WTC11 (cell line): ENCODE data around the gene FAM221B. TPM values are rescaled to one million over a fixed set of nuclear protein-coding genes. Genes with fewer than 3 reads are reported as not detected.

Experiments
- ATAC-seq: fragments of 200-7000 bp; cut with Tn5 transposase; 2 replicates; pipeline ENCODE4 v1.10.0; 2021; ENCODE audit warnings: mild to moderate bottlenecking, moderate library complexity
- CTCF ChIA-PET: fragments of 300-600 bp; sonication (Branson Sonifier 250); formaldehyde crosslinking; loops from one replicate; lab custom pipeline; 2021; ENCODE audit warnings: antibody characterized with exemption; lab: Charles Lee
- POLR2A ChIA-PET: fragments of 350-600 bp; sonication (Branson Sonifier 250); formaldehyde crosslinking; loops from one replicate; lab custom pipeline; 2021; ENCODE audit warnings: antibody characterized with exemption; lab: Charles Lee
- DNase-seq: peaks from one replicate; pipeline ENCODE4 v3.0.0; 2021; ENCODE audit warnings: low spot score
- H3K27ac Mint-ChIP-seq: 2 replicates; pipeline ENCODE4 v1.8.0; 2021; ENCODE audit warnings: mixed read lengths
- H3K27me3 Mint-ChIP-seq: 2 replicates; pipeline ENCODE4 v1.8.0; 2021; ENCODE audit warnings: low read depth, mild to moderate bottlenecking, moderate library complexity, mixed read lengths
- H3K36me3 Mint-ChIP-seq: 2 replicates; pipeline ENCODE4 v1.8.0; 2021; ENCODE audit warnings: mixed read lengths
- H3K4me1 Mint-ChIP-seq: 2 replicates; pipeline ENCODE4 v1.8.0; 2022; ENCODE audit warnings: mixed read lengths
- H3K4me3 Mint-ChIP-seq: 2 replicates; pipeline ENCODE4 v1.8.0; 2021; ENCODE audit warnings: mild to moderate bottlenecking, moderate library complexity, mixed read lengths
- H3K9me3 Mint-ChIP-seq: 2 replicates; pipeline ENCODE4 v1.8.0; 2021; ENCODE audit warnings: mixed read lengths
- ATF1 ChIP-seq: sonication (generic); formaldehyde crosslinking; IDR thresholded peaks from 2 replicates; pipeline ENCODE4 v1.8.1; 2023; ENCODE audit warnings: mild to moderate bottlenecking, moderate library complexity, missing genetic modification reagents
- ATF2 ChIP-seq: sonication (generic); formaldehyde crosslinking; IDR thresholded peaks from 2 replicates; pipeline ENCODE4 v1.8.1; 2022; ENCODE audit warnings: low read depth, missing genetic modification reagents, borderline replicate concordance
- ATF3 ChIP-seq: sonication (generic); formaldehyde crosslinking; conservative IDR thresholded peaks from 2 replicates; pipeline ENCODE4 v1.8.1; 2022; ENCODE audit warnings: mild to moderate bottlenecking, missing genetic modification reagents
- E2F5 ChIP-seq: sonication (generic); formaldehyde crosslinking; IDR thresholded peaks from 2 replicates; pipeline ENCODE4 v1.8.1; 2022; ENCODE audit warnings: mild to moderate bottlenecking, moderate library complexity, missing genetic modification reagents
- ELF4 ChIP-seq: sonication (generic); formaldehyde crosslinking; IDR thresholded peaks from 2 replicates; pipeline ENCODE4 v1.8.1; 2022; ENCODE audit warnings: low read depth, mild to moderate bottlenecking, moderate library complexity, missing genetic modification reagents
- ETV6 ChIP-seq: sonication (generic); formaldehyde crosslinking; IDR thresholded peaks from 2 replicates; pipeline ENCODE4 v1.8.1; 2022; ENCODE audit warnings: mild to moderate bottlenecking, missing genetic modification reagents
- FOXJ3 ChIP-seq: sonication (generic); formaldehyde crosslinking; IDR thresholded peaks from 2 replicates; pipeline ENCODE4 v1.9.0; 2021; ENCODE audit warnings: missing genetic modification reagents, mild to moderate bottlenecking, borderline replicate concordance
- FOXP4 ChIP-seq: sonication (generic); formaldehyde crosslinking; IDR thresholded peaks from 2 replicates; pipeline ENCODE4 v1.8.0; 2022; ENCODE audit warnings: mild to moderate bottlenecking, missing genetic modification reagents
- IRF2 ChIP-seq: sonication (generic); formaldehyde crosslinking; IDR thresholded peaks from 2 replicates; pipeline ENCODE4 v1.8.0; 2022; ENCODE audit warnings: low read depth, missing genetic modification reagents, borderline replicate concordance
- KAT7 ChIP-seq: sonication (generic); formaldehyde crosslinking; IDR thresholded peaks from 2 replicates; pipeline ENCODE4 v1.8.1; 2023; ENCODE audit warnings: missing genetic modification reagents, mild to moderate bottlenecking, borderline replicate concordance
- MAX ChIP-seq: sonication (generic); formaldehyde crosslinking; IDR thresholded peaks from 2 replicates; pipeline ENCODE4 v1.8.0; 2022; ENCODE audit warnings: mild to moderate bottlenecking, missing genetic modification reagents
- MLX ChIP-seq: sonication (generic); formaldehyde crosslinking; IDR thresholded peaks from 2 replicates; pipeline ENCODE4 v1.8.1; 2023; ENCODE audit warnings: mild to moderate bottlenecking, missing genetic modification reagents, moderate library complexity
- MXD4 ChIP-seq: fragments of 250-450 bp; sonication (Bioruptor Pico); IDR thresholded peaks from 2 replicates; pipeline ENCODE4 v1.8.0; 2021; ENCODE audit warnings: mild to moderate bottlenecking, moderate library complexity, borderline replicate concordance
- MYBL2 ChIP-seq: sonication (generic); formaldehyde crosslinking; IDR thresholded peaks from 2 replicates; pipeline ENCODE4 v1.8.1; 2023; ENCODE audit warnings: mild to moderate bottlenecking, moderate library complexity, missing genetic modification reagents
- NFATC4 ChIP-seq: fragments of 250-450 bp; sonication (Bioruptor Pico); IDR thresholded peaks from 2 replicates; pipeline ENCODE4 v1.9.0; 2021; ENCODE audit warnings: mild to moderate bottlenecking
- NR1H2 ChIP-seq: sonication (generic); formaldehyde crosslinking; IDR thresholded peaks from 2 replicates; pipeline ENCODE4 v1.9.0; 2021; ENCODE audit warnings: mild to moderate bottlenecking, moderate library complexity, missing genetic modification reagents
- PRDM15 ChIP-seq: sonication (generic); formaldehyde crosslinking; IDR thresholded peaks from 2 replicates; pipeline ENCODE4 v1.8.0; 2022; ENCODE audit warnings: missing genetic modification reagents
- PREB ChIP-seq: sonication (generic); formaldehyde crosslinking; IDR thresholded peaks from 2 replicates; pipeline ENCODE4 v1.8.1; 2022; ENCODE audit warnings: mild to moderate bottlenecking, missing genetic modification reagents, moderate library complexity, borderline replicate concordance
- RELA ChIP-seq: sonication (generic); formaldehyde crosslinking; IDR thresholded peaks from 2 replicates; pipeline ENCODE4 v1.8.1; 2022; ENCODE audit warnings: missing genetic modification reagents, mild to moderate bottlenecking, borderline replicate concordance
- SP1 ChIP-seq: sonication (generic); formaldehyde crosslinking; conservative IDR thresholded peaks from 2 replicates; pipeline ENCODE4 v1.8.1; 2022; ENCODE audit warnings: missing genetic modification reagents
- TP53 ChIP-seq: sonication (generic); formaldehyde crosslinking; IDR thresholded peaks from 2 replicates; pipeline ENCODE4 v1.8.1; 2023; ENCODE audit warnings: mild to moderate bottlenecking, missing genetic modification reagents
- ZNF138 ChIP-seq: sonication (generic); formaldehyde crosslinking; conservative IDR thresholded peaks from 2 replicates; pipeline ENCODE4 v1.8.1; 2022; ENCODE audit warnings: mild to moderate bottlenecking, moderate library complexity, missing genetic modification reagents
- total RNA-seq: library from RNA; stranded (reverse); gene quantifications from 3 replicates; pipeline ENCODE4 v1.2.3, GENCODE V29; 2021

The FAM221B gene
- total RNA-seq, 1 experiment from 2014 or later, result 0.11 TPM

GRCh38 chr9:35806101-35806500 lies 22.4 kb downstream of the FAM221B start:
- no peaks in the 10 kb centered on the region for H3K27me3 Mint-ChIP-seq
- H3K36me3 Mint-ChIP-seq, result peaks cover 3% of the 10 kb centered on the region
- TF ChIP-seq MYBL2 (no peak), FOXP4 (CRISPR knock-in tag) (no peak), SP1 (CRISPR knock-in tag) (no peak), ATF2 (no peak), ELF4 (no peak), NFATC4 (CRISPR knock-in tag) (no peak), MAX (CRISPR knock-in tag) (no peak), ETV6 (no peak), ZNF138 (no peak), ATF3 (CRISPR knock-in tag) (no peak), KAT7 (no peak), RELA (no peak)
- no peak overlapping the region for H3K27ac Mint-ChIP-seq
- no peak overlapping the region for H3K4me3 Mint-ChIP-seq
- CTCF ChIA-PET, result interaction anchor here (1.2 to 1.3 kb wide), 2 partner anchors 16 to 76 kb away, joined by 5 read pairs; no protein-coding TSS in a partner anchor
- DNase-seq (no peak), ATAC-seq (no peak)
- H3K4me1 Mint-ChIP-seq, result no peaks in the 10 kb centered on the region
- POLR2A ChIA-PET, result no interaction called here
- no peaks in the 10 kb centered on the region for H3K9me3 Mint-ChIP-seq

GRCh38 chr9:35801328-35802128 lies 27.0 kb downstream of the FAM221B start:
- Mint-ChIP-seq H3K27ac (no peak overlapping the region), H3K27me3 (no peaks in the 10 kb centered on the region), H3K9me3 (no peaks in the 10 kb centered on the region), H3K4me1 (peaks cover 1% of the 10 kb centered on the region), H3K36me3 (peaks cover 3% of the 10 kb centered on the region), H3K4me3 (no peak overlapping the region)
- ChIA-PET POLR2A (no interaction called here), CTCF (interaction anchor here (1.4 to 1.6 kb wide), 3 partner anchors 11 to 25 kb away, joined by 3 to 7 read pairs (median 4); no protein-coding TSS in a partner anchor)
- ATAC-seq, result no peak
- DNase-seq, result no peak
- TF ChIP-seq ZNF138 (no peak), NR1H2 (CRISPR knock-in tag) (no peak), ATF2 (no peak), ATF1 (no peak), IRF2 (no peak), MXD4 (CRISPR knock-in tag) (no peak), FOXJ3 (CRISPR knock-in tag) (no peak), PRDM15 (CRISPR knock-in tag) (no peak), PREB (no peak), E2F5 (CRISPR knock-in tag) (no peak), TP53 (CRISPR knock-in tag) (no peak), MLX (CRISPR knock-in tag) (no peak), ELF4 (no peak)
